ENCODE results near the gene SAAL1. TPM values are rescaled to one million over a fixed set of nuclear protein-coding genes. Genes with fewer than 3 reads are reported as not detected.

The SAAL1 gene
- total and polyA plus RNA-seq, 9 of the 15 experiments (the other 6 are each of a cell fraction or from before 2014, with no cell fraction given) = 38.9 to 77.5 (median 56.4) TPM

DNA sequence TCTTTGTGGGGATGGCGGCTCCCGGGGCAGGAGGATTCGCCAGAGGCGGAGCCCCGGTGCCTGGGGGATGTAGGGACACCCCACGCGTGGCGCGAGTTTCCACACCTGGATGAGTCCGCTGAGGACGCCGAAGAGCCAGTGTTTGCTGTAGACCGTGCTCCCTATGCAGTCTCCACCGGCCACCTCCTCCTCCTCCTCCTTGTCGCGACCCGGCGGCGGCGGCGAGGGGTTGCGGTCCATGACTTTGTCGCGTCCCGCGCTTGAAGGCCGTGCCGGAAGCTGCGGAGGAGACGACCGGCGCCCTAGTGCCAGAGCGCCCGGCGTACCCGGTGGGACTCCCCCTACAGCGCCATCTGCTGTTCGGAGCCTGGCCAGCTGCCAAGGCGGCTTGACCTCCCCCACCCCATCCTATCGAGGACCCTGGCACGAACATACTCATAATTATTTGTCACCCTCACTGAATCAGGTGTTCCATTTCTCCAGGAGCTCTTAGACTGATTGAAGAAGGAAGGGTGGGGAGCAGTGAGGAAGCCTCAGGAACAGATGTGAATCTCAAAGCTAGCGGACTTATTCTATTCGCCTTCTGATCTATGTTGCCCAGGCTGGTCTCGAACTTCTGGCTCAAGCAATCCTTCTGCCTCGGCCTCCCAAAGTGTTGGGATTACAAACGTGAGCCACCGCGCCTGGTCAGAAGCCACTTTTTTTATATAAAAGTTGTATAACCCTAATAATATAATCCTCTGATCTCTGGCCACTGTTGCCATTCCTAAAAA is at the start of gene SAAL1 (continued):
- TF ChIP-seq BCOR (IDR thresholded peaks at IDR 0.05) (no peak), ZNF12 (CRISPR knock-in tag; IDR thresholded peaks at IDR 0.05) (no peak), KLF1 (tag; IDR thresholded peaks at IDR 0.05) (peak; percentile 83; the same call in 1 of the 2 replicates), ZNF592 (IDR thresholded peaks at IDR 0.05) (no peak), ZNF695 (CRISPR knock-in tag; IDR thresholded peaks at IDR 0.05) (no peak), SUPT5H (IDR thresholded peaks at IDR 0.05) (peak; percentile 90), RAD51 (IDR thresholded peaks at IDR 0.05; ENCODE audit: borderline replicate concordance, low read depth) (no peak), EZH2 (IDR thresholded peaks at IDR 0.05; ENCODE audit: borderline replicate concordance, low read depth, low read length) (no peak), SETDB1 (IDR thresholded peaks at IDR 0.05; ENCODE audit: low read length) (no peak), HOXB6 (CRISPR knock-in tag; IDR thresholded peaks at IDR 0.05; ENCODE audit: borderline replicate concordance) (no peak), TFAP4 (CRISPR knock-in tag; IDR thresholded peaks at IDR 0.05; ENCODE audit: borderline replicate concordance) (peak; percentile 91), JUN (IDR thresholded peaks at IDR 0.05; ENCODE audit: borderline replicate concordance, low read depth, low read length) (peak; percentile 32; the same call in 1 of the 2 replicates), JUN (CRISPR knock-in tag; IDR thresholded peaks at IDR 0.05; ENCODE audit: borderline replicate concordance) (no peak; the same call in 1 of the 2 replicates), GTF2F1 (IDR thresholded peaks at IDR 0.05; ENCODE audit: low read depth, low read length) (peak; percentile 64; the same call in 1 of the 2 replicates), CHD1 (IDR thresholded peaks at IDR 0.05; ENCODE audit: low read length) (no peak), CREB5 (CRISPR knock-in tag; IDR thresholded peaks at IDR 0.05) (no peak), ZNF740 (CRISPR knock-in tag; IDR thresholded peaks at IDR 0.05) (peak; percentile 90), ZNF740 (tag; IDR thresholded peaks at IDR 0.05) (peak in 1 of 2 experiments; percentile 65; a peak in 2 of 4 replicates)
- TF ChIP-seq, protein P1, sequence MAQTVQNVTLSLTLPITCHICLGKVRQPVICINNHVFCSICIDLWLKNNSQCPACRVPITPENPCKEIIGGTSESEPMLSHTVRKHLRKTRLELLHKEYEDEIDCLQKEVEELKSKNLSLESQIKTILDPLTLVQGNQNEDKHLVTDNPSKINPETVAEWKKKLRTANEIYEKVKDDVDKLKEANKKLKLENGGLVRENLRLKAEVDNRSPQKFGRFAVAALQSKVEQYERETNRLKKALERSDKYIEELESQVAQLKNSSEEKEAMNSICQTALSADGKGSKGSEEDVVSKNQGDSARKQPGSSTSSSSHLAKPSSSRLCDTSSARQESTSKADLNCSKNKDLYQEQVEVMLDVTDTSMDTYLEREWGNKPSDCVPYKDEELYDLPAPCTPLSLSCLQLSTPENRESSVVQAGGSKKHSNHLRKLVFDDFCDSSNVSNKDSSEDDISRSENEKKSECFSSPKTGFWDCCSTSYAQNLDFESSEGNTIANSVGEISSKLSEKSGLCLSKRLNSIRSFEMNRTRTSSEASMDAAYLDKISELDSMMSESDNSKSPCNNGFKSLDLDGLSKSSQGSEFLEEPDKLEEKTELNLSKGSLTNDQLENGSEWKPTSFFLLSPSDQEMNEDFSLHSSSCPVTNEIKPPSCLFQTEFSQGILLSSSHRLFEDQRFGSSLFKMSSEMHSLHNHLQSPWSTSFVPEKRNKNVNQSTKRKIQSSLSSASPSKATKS (CRISPR knock-in tag; IDR thresholded peaks at IDR 0.05) = no peak
